GM19328 (cell line): ENCODE data around the gene NUDT21.

ENCODE experiments used
- ATAC-seq: cut with Tn5 transposase; IDR thresholded peaks from one replicate; pipeline ENCODE4 v1.9.1; 2021; ENCODE audit warnings: mild to moderate bottlenecking, moderate library complexity; ENCODE audit not compliant: unreplicated experiment

The NUDT21 gene

DNA sequence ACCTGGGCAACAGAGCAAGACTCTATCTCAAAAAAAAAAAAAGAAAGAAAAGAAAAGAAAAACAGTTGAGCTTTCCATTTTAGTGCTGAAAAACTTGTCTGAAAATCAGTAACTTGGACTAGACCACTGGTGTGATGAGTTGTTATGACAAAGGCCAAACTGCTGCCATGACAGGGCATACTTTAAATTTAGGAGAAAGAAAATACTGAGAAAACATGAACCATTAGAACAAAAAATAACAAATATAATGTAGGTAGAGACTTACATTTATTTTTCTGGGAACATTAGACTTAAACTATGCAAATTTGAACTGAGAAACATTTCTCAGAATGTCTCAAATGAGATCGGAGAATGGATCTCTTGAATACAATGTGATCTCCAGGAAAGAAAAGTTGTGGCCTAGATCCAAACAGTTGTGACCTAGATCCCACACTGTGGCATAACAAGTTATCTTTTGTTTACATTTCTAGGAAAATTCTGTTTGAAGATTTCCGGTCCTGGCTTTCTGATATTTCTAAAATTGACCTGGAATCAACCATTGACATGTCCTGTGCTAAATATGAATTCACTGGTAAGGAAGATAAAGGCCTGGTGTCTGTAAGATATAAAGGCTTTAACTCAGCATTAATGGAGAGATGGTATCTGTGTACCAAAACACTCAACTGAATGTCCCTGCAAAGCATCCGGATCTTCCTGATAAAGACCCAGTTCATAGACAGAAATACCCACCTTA is 11.1 kb upstream of the NUDT21 start:
- no peak for ATAC-seq

DNA sequence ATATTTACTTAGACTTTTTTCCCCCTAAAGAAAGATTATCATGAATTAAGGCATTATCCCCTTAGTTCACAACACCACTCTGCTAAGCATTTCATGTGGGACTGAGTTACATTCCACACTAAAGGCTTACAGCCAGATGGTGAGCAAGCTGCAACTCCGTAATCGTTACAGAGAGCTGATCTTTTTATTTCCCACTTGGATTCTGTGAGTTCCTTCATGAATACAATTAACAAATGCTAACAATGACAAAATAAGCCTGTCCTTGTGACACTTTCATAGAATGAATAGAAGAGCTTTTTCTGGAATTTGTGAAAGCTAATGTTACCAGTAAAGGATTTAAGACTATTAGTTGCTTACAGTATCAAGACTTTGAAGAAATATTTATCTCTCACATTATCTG is 9.0 kb upstream of the NUDT21 start:
- no peak for ATAC-seq

DNA sequence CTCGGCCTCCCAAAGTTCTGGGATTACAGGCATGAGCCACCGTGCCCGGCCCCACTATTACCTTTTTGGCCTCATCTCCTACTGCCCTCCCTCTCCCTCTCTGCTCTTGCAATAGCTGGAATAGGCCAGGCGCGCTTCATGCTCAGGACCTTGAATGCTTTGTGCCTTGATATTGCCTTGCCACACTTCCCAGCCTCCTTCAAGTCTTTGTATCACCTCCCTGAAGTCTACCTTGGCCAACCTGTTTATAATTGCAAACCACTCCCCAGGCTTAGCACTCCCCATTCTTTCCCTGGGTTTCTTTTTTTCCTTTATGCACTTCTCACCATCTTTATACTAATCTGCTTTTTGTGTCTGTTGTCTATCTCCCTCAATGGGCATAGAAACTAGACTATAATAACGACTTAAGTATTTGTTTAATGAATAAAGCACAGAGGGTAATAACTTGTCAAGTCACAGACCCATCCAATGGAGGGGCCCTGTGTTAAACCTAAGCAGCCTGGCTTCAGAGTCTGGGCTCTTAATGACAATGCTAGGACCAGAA is 6.9 kb upstream of the NUDT21 start:
- ATAC-seq, result no peak

DNA sequence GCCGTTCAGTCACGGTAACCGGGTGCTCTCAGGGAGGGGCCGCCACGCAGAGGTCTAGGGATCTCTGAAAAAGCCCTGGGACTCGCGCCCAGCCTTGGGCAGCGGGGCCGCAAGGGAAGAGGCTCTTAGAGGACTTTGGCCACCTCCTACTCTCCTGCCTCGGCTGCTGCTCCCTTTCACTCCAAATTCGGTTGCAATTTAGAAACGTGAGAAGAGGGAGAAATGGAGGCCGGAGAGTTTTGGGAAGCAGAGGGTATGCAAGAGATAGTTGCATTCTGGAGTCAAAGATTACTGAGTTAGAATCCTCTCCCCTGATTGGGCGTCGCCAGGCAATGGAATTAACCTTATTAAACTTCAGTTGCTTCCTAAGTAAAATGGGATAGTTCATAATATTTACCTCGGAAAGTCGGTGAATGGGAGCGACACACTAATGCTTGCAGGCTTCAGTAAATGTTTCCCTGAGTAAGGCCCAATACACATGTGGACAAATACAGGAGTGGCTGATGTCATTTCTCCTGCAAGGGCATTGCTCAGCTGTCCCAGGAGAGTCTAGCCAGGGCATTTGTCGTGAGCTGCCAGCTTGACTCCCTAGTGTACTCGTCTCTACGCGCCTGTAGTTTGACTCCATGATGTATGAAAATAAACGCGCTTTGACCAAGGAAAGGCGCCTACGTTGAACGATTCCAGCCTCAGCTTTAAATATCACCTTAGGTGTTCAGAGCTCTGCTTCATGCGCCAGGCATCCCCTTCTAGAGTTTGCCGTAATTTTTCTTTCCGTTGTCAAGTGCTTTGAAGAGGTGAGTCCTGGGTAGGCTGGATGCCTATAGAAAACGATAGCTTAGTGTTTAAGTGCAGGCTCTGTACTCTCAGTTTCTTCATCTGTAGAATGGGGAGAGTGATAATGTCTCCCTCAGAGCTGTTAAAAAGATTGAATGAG is 889 bp upstream of the NUDT21 start:
- ATAC-seq, result peak; percentile 36

DNA sequence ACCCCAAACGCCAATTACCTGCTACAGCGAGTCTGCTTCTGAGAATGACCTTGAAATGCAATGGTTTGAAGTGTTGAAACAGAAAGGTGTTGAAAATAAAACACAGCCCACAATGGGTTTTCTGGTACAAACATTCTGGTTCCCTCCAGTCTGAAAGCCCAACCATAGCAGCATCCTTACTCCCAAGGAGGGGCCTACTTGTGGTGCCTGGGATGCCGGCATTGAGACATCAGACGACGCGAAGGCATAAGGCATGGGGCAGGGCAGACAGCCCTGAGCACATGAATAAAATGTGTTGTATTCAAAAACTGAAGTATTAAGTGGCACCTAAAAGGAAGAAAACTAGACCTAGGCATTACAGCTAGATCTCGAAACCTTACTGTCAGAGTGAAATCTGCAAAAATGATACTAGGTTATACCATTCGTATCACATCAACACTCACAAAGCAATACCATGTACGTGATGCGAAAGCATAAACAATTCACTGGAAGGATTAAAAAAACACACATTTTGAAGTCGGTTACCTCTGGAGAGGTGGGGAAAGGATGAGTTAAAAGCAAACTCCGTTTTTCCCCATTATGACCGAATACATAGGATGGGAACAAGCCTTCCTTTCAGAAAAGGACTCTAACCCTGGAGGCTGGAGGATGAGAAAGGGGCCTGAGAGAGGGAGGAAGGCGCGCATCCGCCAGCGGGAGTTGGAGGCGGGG is 702 bp downstream of the NUDT21 start:
- ATAC-seq, result peak; percentile 16

DNA sequence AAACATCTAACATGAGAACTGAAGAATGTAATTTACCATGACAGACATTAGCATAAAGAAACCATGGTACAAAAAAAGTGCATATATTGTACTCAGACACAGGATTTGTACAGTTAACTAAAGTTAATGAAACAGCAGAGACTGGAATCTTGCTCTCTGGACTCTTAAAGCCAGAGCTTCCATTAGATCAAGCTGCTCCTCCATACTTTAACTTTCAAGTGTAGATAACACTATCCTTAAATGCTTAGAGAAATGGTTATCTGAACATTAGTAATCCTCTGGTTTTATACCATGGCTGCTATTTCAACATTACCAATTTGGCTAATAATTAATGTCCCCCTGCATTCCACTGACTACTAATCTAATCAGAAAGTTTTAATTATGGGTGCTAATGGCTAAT is 3.1 kb downstream of the NUDT21 start:
- no peak for ATAC-seq

DNA sequence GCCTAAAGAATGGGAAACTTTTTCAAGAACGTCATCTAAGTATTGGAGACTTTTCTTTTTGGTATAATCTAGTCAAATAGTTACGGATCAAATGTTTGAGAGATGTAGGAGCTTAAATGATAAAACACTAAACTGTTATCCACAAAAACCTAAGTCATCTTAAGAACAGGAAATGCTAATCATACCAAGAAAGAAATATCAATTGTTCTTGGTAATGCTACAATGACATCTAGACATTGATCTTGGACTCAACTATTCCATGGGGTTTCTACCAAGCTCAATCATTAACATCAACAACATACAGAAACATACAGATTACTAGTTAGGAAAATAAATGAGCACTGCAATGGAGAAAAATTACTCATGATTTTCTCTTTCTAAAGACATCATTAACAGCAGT is 3.8 kb downstream of the NUDT21 start:
- no peak for ATAC-seq

DNA sequence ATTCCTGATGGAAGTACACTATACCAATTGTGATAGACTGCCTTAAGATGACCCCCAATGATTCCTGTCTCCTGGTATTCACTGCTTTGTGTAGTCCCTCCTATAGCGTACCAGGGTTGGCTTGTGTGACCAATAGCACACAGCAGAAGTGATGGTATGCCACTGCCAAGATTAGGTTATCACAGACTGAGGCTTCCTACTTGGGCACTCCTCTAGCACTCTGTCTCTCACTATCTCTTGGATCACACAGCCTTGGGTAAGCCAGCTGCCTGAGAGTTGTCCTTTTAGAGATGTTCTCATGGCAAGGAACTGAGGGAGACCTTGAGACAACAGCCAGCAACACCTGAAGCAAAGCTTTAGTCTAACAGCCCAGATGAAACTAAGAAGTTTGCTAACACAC is 13.1 kb downstream of the NUDT21 start:
- no peak for ATAC-seq

DNA sequence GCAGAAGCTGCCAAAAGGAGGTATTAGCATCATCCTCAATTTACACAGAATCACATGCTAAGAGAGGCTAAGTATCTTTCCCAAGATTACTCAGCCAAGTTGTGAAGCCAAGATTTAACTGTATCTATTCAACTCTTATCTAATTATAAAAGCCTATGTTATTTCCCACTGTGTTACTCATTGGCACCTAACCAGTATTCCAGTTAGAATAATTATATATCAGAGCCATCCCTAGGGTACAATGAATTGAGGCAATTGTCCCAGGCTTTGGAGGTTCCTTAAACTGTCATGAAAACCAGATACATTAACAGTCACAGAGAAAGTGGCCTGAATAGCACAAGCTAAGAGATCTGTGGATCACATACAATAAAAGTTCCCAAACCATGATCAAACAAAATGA is 14.9 kb downstream of the NUDT21 start:
- no peak for ATAC-seq

DNA sequence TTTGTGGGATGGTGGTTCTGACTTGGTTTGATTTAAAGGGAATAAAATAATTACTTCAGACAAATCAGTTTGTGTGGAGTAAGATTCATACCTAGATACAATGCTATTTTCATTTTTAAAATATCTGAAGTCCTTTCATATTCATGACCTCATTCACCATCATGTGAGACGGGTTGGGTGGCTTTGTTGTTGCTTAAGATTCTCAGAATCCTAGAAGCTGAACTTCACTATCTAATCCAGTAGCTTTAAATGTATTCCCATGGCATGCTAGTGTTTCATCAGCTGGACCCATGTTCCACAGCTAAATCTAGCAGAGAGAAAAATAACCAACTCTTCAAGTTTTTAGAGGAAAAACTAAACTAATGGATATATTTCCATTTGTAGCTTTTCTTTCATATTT is 23.0 kb downstream of the NUDT21 start:
- no peak for ATAC-seq

DNA sequence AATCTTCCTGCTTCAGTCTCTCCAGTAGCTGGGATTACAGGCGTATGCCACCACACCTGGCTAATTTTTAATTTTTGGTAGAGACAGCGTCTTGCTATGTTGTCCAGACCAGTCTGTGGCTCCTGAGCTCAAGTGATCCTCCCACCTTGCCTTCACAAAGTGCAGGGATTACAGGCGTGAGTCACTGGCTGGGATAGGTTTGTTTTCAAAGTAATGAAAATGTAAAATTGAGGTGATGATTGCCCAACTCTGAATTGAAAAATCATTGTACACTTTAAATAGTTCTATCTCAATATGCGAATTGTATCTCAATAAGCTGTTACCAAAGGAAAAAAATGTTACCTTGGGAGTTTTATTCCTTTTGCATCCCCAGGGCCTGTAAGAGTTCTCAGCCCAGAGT is 24.5 kb downstream of the NUDT21 start:
- no peak for ATAC-seq

DNA sequence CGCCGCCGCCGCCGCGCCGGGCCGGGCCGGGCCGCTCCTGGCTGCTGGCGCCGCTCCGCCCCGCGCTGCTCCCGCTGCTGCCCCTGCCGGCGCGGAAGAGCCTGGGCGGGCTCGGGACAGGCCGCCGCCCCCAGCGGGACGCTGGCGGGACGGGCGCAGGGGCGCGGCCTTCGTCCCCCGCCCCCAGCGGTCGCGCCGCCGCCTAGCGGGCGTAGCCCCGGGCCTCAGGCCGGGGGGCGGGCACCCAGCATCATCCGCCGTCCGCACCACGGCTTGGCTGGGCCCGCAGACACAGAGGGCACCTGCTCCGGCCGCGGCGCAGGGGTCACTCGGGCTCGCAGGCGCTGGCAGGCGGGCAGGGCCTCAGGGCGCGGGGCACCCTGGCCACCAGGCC is 25.7 kb downstream of the NUDT21 start, which contains the start of gene AMFR:
Gene AMFR, minus strand, starts transcription at position 107 of the 394 bp plus-strand sequence. CDS start 218 bp downstream, outside the sequence.
- peak; percentile 69 for ATAC-seq

DNA sequence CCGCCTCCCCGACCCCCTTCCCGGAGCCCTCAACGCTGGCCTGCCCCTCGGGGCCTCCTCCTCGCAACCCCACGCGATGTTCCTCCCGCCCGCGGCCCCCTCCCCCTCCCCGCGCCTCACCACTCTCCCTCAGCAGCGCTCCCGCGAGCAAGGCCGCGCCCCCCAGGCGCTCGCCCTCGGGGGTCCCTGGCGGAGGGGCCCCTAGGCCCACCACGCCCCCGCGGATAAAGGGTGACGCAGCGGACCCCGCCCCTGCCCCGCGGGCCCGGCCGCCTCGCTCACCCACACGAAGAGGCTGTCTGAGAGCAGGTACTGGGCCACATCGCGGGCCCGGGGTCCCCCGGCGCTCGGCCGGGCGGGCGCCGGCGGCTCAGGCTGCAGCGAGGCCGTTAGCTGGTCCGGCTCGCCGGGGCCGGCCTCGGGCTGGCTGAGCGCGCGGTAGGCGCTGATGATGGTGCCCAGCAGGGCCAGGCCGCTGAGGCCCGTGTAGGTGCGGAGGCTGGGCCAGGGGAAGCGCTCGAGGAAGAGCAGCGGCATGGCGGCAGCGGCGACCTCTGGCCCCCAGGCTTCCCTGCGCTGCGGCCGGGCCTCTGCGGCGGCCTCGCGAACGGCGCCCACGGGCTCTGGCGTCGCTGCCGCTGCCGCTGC is 26.2 kb downstream of the NUDT21 start:
- ATAC-seq, result peak; percentile 38

DNA sequence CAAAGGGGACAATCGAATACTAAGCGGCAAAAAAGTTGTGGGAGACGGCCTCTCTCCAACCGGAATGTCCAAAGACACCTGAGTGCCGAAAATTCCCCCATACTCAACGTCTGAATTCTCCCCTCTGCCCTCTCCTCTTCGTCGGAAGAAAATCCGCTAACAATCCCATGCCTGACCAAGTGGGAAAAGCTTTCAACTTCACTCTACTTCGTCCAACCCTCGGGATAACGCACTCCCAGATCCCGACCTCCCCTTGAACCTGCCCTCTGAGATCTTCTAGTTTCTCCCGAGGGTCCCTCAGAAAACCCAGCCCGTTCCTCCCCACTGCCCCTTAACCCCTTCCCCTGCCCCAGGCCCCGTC is 26.7 kb downstream of the NUDT21 start:
- no peak for ATAC-seq

DNA sequence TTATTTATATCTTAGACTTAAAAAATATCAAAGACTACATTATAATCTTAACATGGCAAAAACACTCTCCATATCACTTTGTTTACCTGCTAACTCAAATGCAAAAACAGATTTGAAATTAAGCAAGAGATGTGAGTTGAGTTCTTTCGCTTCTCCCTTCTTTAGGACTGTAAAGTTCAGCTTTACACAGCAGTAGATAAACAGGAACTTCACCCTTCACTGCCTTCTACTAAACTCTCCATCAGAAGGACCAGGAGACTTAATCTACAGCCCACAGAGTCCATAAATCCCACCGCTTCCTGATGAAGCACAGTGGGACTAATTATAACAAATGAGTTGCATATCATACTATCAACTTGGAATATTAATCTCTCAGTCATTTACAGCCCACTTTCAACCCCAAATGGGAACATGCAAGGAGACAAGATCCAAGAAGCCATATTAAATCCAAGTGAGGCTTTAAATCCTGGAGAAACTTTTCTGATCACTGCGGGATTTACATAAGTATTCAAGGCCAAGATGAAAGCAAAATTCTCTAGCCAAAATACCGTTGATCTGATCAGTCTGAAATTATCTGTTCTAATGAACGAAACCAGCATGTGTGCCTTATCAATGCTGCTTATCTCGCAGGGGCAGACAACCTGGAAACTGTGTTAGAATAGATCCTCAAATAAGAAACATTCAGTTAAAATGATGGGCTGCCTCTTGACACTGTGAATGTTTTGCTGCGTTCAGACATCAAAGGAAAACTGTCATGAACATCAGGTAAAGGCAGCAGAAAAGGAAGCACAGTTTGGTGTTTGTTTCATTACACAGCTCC is 27.3 kb downstream of the NUDT21 start:
- ATAC-seq, result no peak

DNA sequence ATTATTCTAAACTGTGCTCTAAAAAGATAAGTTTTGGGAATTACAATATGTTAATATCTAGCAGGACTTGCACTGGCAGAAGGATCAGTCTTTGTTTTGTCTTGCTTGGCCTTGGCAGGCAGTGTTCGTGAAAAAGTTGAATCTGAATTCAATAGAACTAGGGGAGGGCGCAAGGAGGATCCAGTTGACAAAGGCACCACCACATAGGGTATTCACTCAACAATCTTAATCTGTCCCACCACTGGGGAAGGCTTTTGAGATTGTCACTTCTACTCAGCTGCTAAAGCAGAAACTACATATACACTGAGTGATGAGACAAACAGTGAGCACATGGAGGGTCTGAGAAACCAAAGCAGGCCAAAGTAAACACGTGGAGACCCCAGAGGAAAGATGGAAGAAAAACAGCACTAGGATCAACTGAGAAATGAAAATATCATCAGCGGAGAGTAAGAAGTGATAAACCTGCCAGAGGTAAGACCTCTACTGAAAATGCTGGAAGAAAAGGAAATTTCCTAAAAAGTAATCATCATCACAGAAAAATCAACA is 28.2 kb downstream of the NUDT21 start:
- no peak for ATAC-seq

DNA sequence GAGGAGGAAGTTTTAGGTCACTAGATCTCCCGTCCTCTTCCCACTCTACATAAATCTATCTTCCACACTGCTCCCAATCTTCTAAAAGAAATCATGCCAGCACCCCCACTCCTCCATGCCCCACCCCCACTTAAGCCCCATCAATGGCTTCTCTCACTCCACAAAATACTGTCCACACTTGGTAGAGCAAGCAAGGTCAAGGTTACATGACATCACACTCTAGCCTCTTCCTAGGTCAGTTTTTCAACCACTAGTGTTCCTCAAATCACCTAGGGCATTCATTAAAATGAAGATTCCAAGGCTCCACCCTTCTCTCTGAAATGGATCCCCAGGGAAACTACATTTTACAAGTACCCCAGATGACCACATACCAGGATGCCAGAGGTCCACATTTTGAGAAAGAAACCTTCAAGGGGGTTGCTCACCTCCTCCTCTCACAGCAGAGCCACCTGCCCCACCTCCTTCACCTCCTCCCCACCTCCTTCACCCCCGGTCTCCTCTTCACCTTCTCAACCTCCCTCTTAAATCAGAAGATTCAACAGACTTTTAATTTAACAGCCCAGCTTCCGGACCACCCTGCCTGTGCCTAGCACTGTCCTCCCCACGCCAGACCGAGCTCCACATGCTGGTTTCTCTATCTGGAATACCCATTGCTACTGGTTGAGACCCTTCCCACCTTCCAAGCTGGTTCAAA is 29.0 kb downstream of the NUDT21 start:
- no peak for ATAC-seq

DNA sequence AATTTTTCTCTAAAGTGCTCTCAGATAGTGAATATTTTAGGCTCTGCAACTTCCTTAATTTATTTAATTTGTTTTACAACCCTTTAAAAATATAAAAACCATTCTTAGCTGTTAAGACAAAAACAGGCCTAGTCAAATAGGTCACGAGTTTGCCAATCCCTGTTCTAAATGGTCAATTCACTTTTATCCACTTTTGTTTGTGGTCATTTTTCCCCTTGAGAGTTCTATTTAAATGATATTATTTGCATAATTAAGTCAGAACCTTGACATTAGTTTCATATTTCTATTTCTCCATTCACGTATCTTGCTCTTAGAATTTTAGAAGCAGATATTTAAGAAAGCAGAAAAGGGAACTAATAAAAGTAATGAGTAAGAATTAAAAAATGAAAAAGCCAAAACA is 29.8 kb downstream of the NUDT21 start:
- ATAC-seq, result no peak

DNA sequence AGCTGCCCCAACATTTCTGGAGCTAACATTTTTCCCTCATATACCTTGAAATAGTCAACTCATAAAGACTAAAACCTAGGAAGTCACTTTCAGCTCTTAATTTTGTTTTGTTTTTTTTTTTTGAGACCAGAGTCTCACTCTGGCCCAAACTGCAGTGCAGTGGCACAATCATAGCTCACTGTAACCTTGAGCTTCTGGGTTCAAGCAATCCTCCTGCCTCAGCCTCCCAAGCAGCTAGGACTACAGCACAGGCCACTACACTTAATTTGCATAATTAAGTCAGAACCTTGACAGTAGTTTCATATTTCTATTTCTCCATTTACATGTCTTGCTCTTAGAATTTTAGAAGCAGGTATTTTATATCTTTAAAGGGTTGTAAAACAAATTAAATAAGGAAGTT is 30.5 kb downstream of the NUDT21 start:
- no peak for ATAC-seq
